K562 (cell line): Measurements from ENCODE around the gene VRK3. TPM values are rescaled to one million over a fixed set of nuclear protein-coding genes. Genes with fewer than 3 reads are reported as not detected.
A peak's percentile ranks its signal among the peaks of the same experiment; 100 is the strongest.

Experiments
- ADNP ChIP-seq: fragments of 200-800 bp; sonication (Bioruptor generic); IDR thresholded peaks from 2 replicates; pipeline ENCODE4 v1.6.1; 2016; ENCODE audit warnings: missing genetic modification characterization, missing compliant biosample characterization
- BHLHE40 ChIP-seq: IDR thresholded peaks from 2 replicates; pipeline ENCODE4 v1.6.1; 2011; ENCODE audit warnings: low read length, improper control_type of control experiment
- C11orf30 ChIP-seq: fragments of 450-650 bp; IDR thresholded peaks from 2 replicates; pipeline ENCODE4 v1.6.1; 2016; ENCODE audit warnings: low read depth, mild to moderate bottlenecking
- CEBPB ChIP-seq: fragments of 450-650 bp; IDR thresholded peaks from 2 replicates; pipeline ENCODE4 v1.6.1; 2016; ENCODE audit warnings: missing genetic modification characterization, missing compliant biosample characterization
- DMBX1 ChIP-seq: fragments of 250-450 bp; sonication (Bioruptor Pico); IDR thresholded peaks from 2 replicates; pipeline ENCODE4 v1.8.0; 2022; ENCODE audit warnings: inconsistent platforms, mild to moderate bottlenecking, moderate library complexity, borderline replicate concordance
- ILF3 ChIP-seq: fragments of 450-650 bp; IDR thresholded peaks from 2 replicates; pipeline ENCODE4 v1.6.1; 2018; ENCODE audit warnings: antibody characterized with exemption, mild to moderate bottlenecking, moderate library complexity, borderline replicate concordance
- MEF2A ChIP-seq: IDR thresholded peaks from 2 replicates; pipeline ENCODE4 v1.6.1; 2011; ENCODE audit warnings: low read depth, mild to moderate bottlenecking, low read length, moderate library complexity; ENCODE audit not compliant: control insufficient read depth
- MEIS2 ChIP-seq: fragments of 450-650 bp; IDR thresholded peaks from 2 replicates; pipeline ENCODE4 v1.6.1; 2014; ENCODE audit warnings: mild to moderate bottlenecking; ENCODE audit not compliant: partially characterized antibody
- RBM25 ChIP-seq: fragments of 200-400 bp; formaldehyde crosslinking; IDR thresholded peaks from 2 replicates; pipeline ENCODE4 v1.6.1; 2018; ENCODE audit warnings: low read length, low read depth, moderate library complexity; ENCODE audit not compliant: severe bottlenecking
- SMC3 ChIP-seq: conservative IDR thresholded peaks from 2 replicates; pipeline ENCODE4 v1.6.1; 2011; ENCODE audit warnings: low read depth, low read length, improper control_type of control experiment; ENCODE audit not compliant: insufficient read depth
- STAG1 ChIP-seq: sonication (generic); formaldehyde crosslinking; IDR thresholded peaks from 2 replicates; pipeline ENCODE4 v1.5.0; 2020; ENCODE audit warnings: missing genetic modification reagents, borderline replicate concordance
- TGIF2 ChIP-seq: sonication (generic); formaldehyde crosslinking; IDR thresholded peaks from 2 replicates; pipeline ENCODE4 v1.8.1; 2022; ENCODE audit warnings: mild to moderate bottlenecking, missing genetic modification reagents, moderate library complexity
- YBX1 ChIP-seq: fragments of 450-650 bp; IDR thresholded peaks from 2 replicates; pipeline ENCODE4 v1.7.1; 2016; ENCODE audit warnings: mild to moderate bottlenecking
- ZKSCAN8 ChIP-seq: fragments of 200-800 bp; sonication (Bioruptor generic); IDR thresholded peaks from 2 replicates; pipeline ENCODE4 v1.6.1; 2016; ENCODE audit warnings: missing genetic modification characterization, missing compliant biosample characterization
- ZNF146 ChIP-seq: IDR thresholded peaks from one replicate; pipeline ENCODE4 v1.6.1; 2018; ENCODE audit warnings: missing compliant biosample characterization; ENCODE audit not compliant: unreplicated experiment
- ZNF347 ChIP-seq: fragments of 450-650 bp; formaldehyde crosslinking; IDR thresholded peaks from 2 replicates; pipeline ENCODE4 v1.4.0; 2020; ENCODE audit warnings: low read depth, mild to moderate bottlenecking, moderate library complexity
- ZNF551 ChIP-seq: fragments of 250-450 bp; sonication (Bioruptor Pico); IDR thresholded peaks from 2 replicates; pipeline ENCODE4 v1.5.0; 2021; ENCODE audit warnings: mild to moderate bottlenecking, moderate library complexity
- ZNF75A ChIP-seq: fragments of 450-650 bp; formaldehyde crosslinking; IDR thresholded peaks from 2 replicates; pipeline ENCODE4 v1.4.0; 2020; ENCODE audit warnings: mild to moderate bottlenecking
- polyA plus RNA-seq, 8 experiments: library from polyadenylated mRNA; depleted of rRNA in 4 of 8; stranded (reverse) in 5 of 8; unstranded in 3 of 8; fragments of >200 nt; fragmentation: Nextera tagmentation in 2 of 8; fragmentation: Illumina TruSeq in 1 of 8; extraction: Ambion mirVana in 2 of 8; extraction: Trizol in 1 of 8; gene quantifications; 2 replicates each; pipeline versions ENCODE4 v1.2.1 to v1.2.3, GENCODE V29; 2011 to 2014; ENCODE audit warnings: inconsistent platforms in 1 of 8, missing spikeins in 1 of 8
- total RNA-seq, 7 experiments: library from RNA; depleted of rRNA in 6 of 7; stranded (reverse); fragments of >200 nt in 6 of 7; fragmentation: Illumina TruSeq in 2 of 7; extraction: Trizol in 2 of 7; gene quantifications; 2 replicates each; pipeline versions ENCODE4 v1.2.1 to v1.2.3, GENCODE V29; 2011 to 2021; ENCODE audit warnings: low replicate concordance in 1 of 7
- TF ChIP-seq, protein P1 (sequence below): sonication (generic); formaldehyde crosslinking; IDR thresholded peaks from 2 replicates; pipeline ENCODE4 v1.8.1; 2022; ENCODE audit warnings: missing genetic modification reagents
- TF ChIP-seq, protein P2 (sequence below): sonication (generic); formaldehyde crosslinking; IDR thresholded peaks from 2 replicates; pipeline ENCODE4 v1.8.1; 2023; ENCODE audit warnings: mild to moderate bottlenecking, missing genetic modification reagents
- TF ChIP-seq, protein P3 (sequence below): fragments of 250-450 bp; sonication (Bioruptor Pico); IDR thresholded peaks from 2 replicates; pipeline ENCODE4 v1.5.1; 2021; ENCODE audit warnings: mild to moderate bottlenecking
- TF ChIP-seq, protein P4 (sequence below): sonication (generic); formaldehyde crosslinking; IDR thresholded peaks from 2 replicates; pipeline ENCODE4 v1.4.0; 2020; ENCODE audit warnings: mild to moderate bottlenecking, missing genetic modification reagents

The VRK3 gene
- total and polyA plus RNA-seq, 9 of the 15 experiments (the other 6 are each of a cell fraction or from before 2014, with no cell fraction given), result 25.6 to 94.3 (median 42.9) TPM

DNA sequence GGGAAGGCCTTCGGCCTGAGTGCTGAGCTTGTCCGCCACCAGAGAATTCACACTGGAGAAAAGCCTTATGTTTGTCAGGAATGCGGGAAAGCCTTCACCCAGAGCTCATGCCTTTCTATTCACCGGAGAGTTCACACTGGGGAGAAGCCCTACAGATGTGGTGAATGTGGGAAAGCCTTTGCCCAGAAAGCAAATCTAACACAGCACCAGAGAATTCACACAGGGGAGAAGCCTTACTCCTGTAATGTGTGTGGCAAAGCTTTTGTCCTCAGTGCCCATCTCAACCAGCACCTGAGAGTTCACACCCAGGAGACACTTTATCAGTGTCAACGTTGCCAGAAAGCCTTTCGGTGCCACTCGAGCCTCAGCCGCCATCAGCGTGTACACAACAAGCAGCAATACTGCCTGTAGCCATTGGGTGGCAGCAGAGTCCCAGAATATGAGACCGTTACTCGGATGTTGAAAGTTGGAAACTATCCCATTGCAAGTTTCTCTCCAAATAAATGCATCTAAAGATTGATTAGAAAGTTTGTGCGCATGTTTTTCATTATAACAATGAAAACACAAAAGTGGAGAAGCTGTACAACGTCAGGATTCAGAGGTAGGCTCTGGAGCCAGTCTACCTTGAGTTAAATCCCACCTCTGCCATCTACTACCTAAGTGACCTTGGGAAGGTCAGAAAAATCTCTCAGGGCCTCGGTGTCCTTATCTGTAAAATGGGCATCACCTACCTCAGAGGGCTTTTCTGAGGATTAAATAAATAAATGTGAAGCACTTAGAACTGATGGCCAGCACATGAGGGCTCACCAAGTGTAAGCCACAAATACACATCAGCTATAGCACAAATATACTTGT is 21.7 kb upstream of the VRK3 start (continued):
- TF ChIP-seq, protein P1, sequence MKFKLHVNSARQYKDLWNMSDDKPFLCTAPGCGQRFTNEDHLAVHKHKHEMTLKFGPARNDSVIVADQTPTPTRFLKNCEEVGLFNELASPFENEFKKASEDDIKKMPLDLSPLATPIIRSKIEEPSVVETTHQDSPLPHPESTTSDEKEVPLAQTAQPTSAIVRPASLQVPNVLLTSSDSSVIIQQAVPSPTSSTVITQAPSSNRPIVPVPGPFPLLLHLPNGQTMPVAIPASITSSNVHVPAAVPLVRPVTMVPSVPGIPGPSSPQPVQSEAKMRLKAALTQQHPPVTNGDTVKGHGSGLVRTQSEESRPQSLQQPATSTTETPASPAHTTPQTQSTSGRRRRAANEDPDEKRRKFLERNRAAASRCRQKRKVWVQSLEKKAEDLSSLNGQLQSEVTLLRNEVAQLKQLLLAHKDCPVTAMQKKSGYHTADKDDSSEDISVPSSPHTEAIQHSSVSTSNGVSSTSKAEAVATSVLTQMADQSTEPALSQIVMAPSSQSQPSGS (CRISPR knock-in tag), result no peak
- no peak for TF ChIP-seq TGIF2 (CRISPR knock-in tag)
- TF ChIP-seq, protein P2, sequence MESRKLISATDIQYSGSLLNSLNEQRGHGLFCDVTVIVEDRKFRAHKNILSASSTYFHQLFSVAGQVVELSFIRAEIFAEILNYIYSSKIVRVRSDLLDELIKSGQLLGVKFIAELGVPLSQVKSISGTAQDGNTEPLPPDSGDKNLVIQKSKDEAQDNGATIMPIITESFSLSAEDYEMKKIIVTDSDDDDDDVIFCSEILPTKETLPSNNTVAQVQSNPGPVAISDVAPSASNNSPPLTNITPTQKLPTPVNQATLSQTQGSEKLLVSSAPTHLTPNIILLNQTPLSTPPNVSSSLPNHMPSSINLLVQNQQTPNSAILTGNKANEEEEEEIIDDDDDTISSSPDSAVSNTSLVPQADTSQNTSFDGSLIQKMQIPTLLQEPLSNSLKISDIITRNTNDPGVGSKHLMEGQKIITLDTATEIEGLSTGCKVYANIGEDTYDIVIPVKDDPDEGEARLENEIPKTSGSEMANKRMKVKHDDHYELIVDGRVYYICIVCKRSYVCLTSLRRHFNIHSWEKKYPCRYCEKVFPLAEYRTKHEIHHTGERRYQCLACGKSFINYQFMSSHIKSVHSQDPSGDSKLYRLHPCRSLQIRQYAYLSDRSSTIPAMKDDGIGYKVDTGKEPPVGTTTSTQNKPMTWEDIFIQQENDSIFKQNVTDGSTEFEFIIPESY, result peak; percentile 100
- TF ChIP-seq ZNF347 (CRISPR knock-in tag), result no peak
- TF ChIP-seq ZKSCAN8 (CRISPR knock-in tag), result no peak
- 0 out of 2 replicates have a peak, but pooled peaks have one; percentile 34 for TF ChIP-seq ADNP (tag)
- no peak for TF ChIP-seq BHLHE40
- peak; percentile 2 for TF ChIP-seq MEIS2
- no peak for TF ChIP-seq MEF2A
- no peak for TF ChIP-seq ZNF146 (CRISPR knock-in tag)
- peak; percentile 92 for TF ChIP-seq ZNF75A (CRISPR knock-in tag)
- TF ChIP-seq DMBX1 (CRISPR knock-in tag), result no peak
- no peak for TF ChIP-seq YBX1
- TF ChIP-seq, protein P3, sequence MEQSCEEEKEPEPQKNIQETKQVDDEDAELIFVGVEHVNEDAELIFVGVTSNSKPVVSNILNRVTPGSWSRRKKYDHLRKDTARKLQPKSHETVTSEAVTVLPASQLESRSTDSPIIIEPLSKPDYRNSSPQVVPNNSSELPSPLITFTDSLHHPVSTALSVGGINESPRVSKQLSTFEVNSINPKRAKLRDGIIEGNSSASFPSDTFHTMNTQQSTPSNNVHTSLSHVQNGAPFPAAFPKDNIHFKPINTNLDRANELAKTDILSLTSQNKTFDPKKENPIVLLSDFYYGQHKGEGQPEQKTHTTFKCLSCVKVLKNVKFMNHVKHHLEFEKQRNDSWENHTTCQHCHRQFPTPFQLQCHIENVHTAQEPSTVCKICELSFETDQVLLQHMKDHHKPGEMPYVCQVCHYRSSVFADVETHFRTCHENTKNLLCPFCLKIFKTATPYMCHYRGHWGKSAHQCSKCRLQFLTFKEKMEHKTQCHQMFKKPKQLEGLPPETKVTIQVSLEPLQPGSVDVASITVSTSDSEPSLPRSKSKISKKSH (CRISPR knock-in tag), result no peak
- TF ChIP-seq, protein P4, sequence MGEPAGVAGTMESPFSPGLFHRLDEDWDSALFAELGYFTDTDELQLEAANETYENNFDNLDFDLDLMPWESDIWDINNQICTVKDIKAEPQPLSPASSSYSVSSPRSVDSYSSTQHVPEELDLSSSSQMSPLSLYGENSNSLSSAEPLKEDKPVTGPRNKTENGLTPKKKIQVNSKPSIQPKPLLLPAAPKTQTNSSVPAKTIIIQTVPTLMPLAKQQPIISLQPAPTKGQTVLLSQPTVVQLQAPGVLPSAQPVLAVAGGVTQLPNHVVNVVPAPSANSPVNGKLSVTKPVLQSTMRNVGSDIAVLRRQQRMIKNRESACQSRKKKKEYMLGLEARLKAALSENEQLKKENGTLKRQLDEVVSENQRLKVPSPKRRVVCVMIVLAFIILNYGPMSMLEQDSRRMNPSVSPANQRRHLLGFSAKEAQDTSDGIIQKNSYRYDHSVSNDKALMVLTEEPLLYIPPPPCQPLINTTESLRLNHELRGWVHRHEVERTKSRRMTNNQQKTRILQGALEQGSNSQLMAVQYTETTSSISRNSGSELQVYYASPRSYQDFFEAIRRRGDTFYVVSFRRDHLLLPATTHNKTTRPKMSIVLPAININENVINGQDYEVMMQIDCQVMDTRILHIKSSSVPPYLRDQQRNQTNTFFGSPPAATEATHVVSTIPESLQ, result no peak
- peak; percentile 72 for TF ChIP-seq RBM25
- TF ChIP-seq STAG1 (CRISPR knock-in tag), result no peak
- no peak for TF ChIP-seq C11orf30
- no peak for TF ChIP-seq ILF3
- TF ChIP-seq ZNF551, result no peak
- peak; percentile 72 for TF ChIP-seq SMC3
- TF ChIP-seq CEBPB, result no peak
